GM23248 (cell line): ENCODE results near the gene PPP1R9A.

ENCODE experiments used
- EZH2 ChIP-seq: fragments of 200-600 bp; sonication (generic); IDR thresholded peaks from 2 replicates; pipeline ENCODE4 v1.6.1; 2018; ENCODE audit warnings: antibody characterized with exemption, mild to moderate bottlenecking; ENCODE audit not compliant: insufficient read depth, poor library complexity, severe bottlenecking
- EZH2phosphoT487 ChIP-seq: fragments of 200-600 bp; sonication (generic); IDR thresholded peaks from 2 replicates; pipeline ENCODE4 v1.6.1; 2018; ENCODE audit warnings: antibody characterized with exemption, moderate library complexity, mild to moderate bottlenecking, low read depth; ENCODE audit not compliant: insufficient read depth

GRCh38 chr7:95317966-95318365, 410.6 kb downstream of the PPP1R9A start:
- TF ChIP-seq EZH2phosphoT487 (no peak), EZH2 (no peak)
